Measurements from ENCODE around the gene PSME3. TPM values are rescaled to one million over a fixed set of nuclear protein-coding genes. Genes with fewer than 3 reads are reported as not detected.

PSME3 gene
- total RNA-seq, 1 experiment from 2014 or later = 120 TPM

DNA sequence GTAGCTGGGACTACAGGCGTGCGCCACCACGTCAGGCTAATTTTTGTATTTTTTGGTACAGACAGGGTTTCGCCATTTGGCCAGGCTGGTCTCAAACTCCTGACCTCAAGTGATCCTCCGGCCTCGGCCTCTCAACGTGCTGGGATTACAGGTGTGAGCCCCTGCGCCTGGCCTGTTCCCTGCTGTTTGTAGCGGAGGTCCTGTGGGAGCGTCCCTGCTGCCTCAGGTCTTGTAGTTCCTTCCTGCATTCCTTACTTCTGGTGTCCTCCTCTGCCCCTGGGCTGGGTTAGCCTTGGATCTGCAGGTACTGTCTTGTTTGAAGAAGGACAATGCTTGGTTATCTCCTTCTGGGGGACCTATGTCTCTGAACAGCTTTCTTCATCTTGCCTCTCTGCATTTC lies 43.8 kb downstream of the PSME3 start:
- no peaks in the 10 kb centered on the region for H3K27me3 ChIP-seq (replicated peaks; ENCODE audit: insufficient read depth, low read depth, low read length, poor library complexity)
- TF ChIP-seq CTCF (conservative IDR thresholded peaks at IDR 0.05; ENCODE audit: low read depth, low read length) = no peak
- TF ChIP-seq EZH2 (IDR thresholded peaks at IDR 0.05; ENCODE audit: borderline replicate concordance, low read depth, low read length, poor library complexity, severe bottlenecking) = no peak
- no peaks in the 10 kb centered on the region for H3K36me3 ChIP-seq (ENCODE audit: insufficient read depth, low read length, poor library complexity, severe bottlenecking)
- no peaks in the 10 kb centered on the region for H3K4me1 ChIP-seq (ENCODE audit: insufficient read depth, low read length, poor library complexity, severe bottlenecking)
- POLR2A ChIA-PET (ENCODE audit: low non-redundant PET) = no interaction called here
- DNase-seq (ENCODE audit: low spot score) = no peak
- CTCF ChIA-PET = no interaction called here
- H3K9me3 ChIP-seq (ENCODE audit: low read depth, low read length, poor library complexity, severe bottlenecking) = no peaks in the 10 kb centered on the region
- no peak overlapping the region for H3K27ac ChIP-seq (ENCODE audit: low read depth, low read length, poor library complexity, severe bottlenecking)
- no TSS peak for BruUV-seq (replicated peaks)
- no peak overlapping the region for H3K4me3 ChIP-seq (ENCODE audit: low read depth, low read length, poor library complexity, severe bottlenecking)
- intact Hi-C loops (cut with micrococcal nuclease; ENCODE audit: unreplicated experiment) = no loop called here

DNA sequence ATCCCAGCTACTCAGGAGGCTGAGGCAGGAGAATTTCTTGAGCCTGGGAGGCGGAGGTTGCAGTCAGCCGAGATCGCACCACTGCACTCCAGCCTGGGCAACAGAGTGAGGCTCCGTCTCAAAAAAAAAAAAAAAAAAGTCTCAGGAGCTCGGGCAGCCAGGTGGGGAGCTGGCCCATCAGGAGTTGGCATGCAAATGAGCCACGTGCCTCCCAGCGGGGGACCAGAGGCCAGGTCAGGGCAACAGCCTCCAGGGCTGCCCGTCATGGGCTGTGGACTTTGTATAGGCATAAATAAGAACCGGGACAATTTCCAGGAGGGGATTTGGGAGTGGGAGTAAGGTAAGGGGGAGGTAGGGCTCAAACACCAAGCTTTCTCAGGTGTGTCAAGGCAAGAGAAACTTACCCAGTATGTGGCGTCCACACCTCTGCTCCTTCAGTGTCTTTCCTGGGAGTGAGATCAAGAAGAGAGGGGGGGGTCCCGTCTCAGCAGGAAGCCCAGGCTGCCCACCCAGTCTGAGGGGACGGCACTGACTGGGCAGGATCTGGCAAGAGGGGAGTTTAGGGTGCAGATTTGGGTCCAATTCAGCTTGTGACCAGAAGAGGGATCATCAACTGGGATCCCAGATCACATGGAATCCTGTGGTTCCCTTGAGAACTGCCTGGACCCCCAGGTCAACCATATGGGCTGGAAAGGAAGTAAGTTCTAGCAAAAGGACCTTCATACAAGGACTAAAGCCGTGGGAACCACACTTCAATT lies 45.1 kb downstream of the PSME3 start:
- POLR2A ChIA-PET (ENCODE audit: low non-redundant PET) = no interaction called here
- no peaks in the 10 kb centered on the region for H3K9me3 ChIP-seq (ENCODE audit: low read depth, low read length, poor library complexity, severe bottlenecking)
- no peak for DNase-seq (ENCODE audit: low spot score)

DNA sequence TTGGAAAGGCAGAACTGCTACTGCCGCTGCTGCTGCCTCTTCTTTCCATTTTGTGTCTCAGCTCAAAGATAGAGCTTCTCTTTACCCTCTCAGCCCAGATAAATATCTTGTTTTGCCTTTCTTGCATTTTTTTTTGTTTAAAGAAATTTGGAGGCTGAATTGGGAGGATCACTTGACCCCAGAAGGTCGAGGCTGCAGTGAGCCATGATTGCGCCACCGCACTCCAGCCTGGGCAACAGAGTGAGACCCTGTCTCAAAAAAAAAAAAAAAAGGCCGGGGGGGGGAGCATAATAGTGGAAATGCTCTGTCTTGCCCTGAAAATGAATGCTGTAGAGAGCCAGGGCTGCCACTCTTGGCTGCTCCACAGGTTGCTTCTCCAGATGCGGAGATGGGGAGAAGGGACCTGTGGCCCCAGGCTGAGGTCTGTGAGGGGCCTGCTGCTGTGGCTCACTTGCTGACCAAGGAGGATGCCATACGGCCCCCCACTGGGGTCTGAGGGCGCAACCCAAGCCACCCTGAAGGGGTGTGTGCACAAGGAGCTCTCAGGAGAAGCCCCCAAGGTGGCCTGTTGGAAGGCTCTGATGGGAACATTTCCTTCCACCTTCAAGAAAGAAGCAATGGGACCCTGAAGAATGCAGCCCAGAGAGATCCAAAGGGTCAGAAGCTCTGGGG lies 45.9 kb downstream of the PSME3 start:
- Histone ChIP-seq H3K4me3 (ENCODE audit: low read depth, low read length, poor library complexity, severe bottlenecking) (no peak overlapping the region), H3K36me3 (ENCODE audit: insufficient read depth, low read length, poor library complexity, severe bottlenecking) (no peaks in the 10 kb centered on the region), H3K9me3 (ENCODE audit: low read depth, low read length, poor library complexity, severe bottlenecking) (no peaks in the 10 kb centered on the region), H3K4me1 (ENCODE audit: insufficient read depth, low read length, poor library complexity, severe bottlenecking) (no peaks in the 10 kb centered on the region), H3K27me3 (replicated peaks; ENCODE audit: insufficient read depth, low read depth, low read length, poor library complexity) (no peaks in the 10 kb centered on the region), H3K27ac (ENCODE audit: low read depth, low read length, poor library complexity, severe bottlenecking) (no peak overlapping the region)
- no peak for DNase-seq (ENCODE audit: low spot score)
- POLR2A ChIA-PET (ENCODE audit: low non-redundant PET) = no interaction called here
- TF ChIP-seq CTCF (conservative IDR thresholded peaks at IDR 0.05; ENCODE audit: low read depth, low read length) = no peak
- TF ChIP-seq EZH2 (IDR thresholded peaks at IDR 0.05; ENCODE audit: borderline replicate concordance, low read depth, low read length, poor library complexity, severe bottlenecking) = no peak
- CTCF ChIA-PET = no interaction called here
- intact Hi-C loops (cut with micrococcal nuclease; ENCODE audit: unreplicated experiment) = no loop called here
- BruUV-seq (replicated peaks) = no TSS peak

More for the DNA sequence above, 45.1 kb downstream of the PSME3 start:
- no peak for TF ChIP-seq EZH2 (IDR thresholded peaks at IDR 0.05; ENCODE audit: borderline replicate concordance, low read depth, low read length, poor library complexity, severe bottlenecking)
- TF ChIP-seq CTCF (conservative IDR thresholded peaks at IDR 0.05; ENCODE audit: low read depth, low read length) = no peak
- CTCF ChIA-PET = no interaction called here
- intact Hi-C loops (cut with micrococcal nuclease; ENCODE audit: unreplicated experiment) = no loop called here
- Histone ChIP-seq H3K4me1 (ENCODE audit: insufficient read depth, low read length, poor library complexity, severe bottlenecking) (no peaks in the 10 kb centered on the region), H3K4me3 (ENCODE audit: low read depth, low read length, poor library complexity, severe bottlenecking) (no peak overlapping the region), H3K27me3 (replicated peaks; ENCODE audit: insufficient read depth, low read depth, low read length, poor library complexity) (no peaks in the 10 kb centered on the region), H3K36me3 (ENCODE audit: insufficient read depth, low read length, poor library complexity, severe bottlenecking) (no peaks in the 10 kb centered on the region), H3K27ac (ENCODE audit: low read depth, low read length, poor library complexity, severe bottlenecking) (no peak overlapping the region)
- BruUV-seq (replicated peaks) = no TSS peak

Data from A673 (cell line).